Endodermal cell (in vitro differentiated cells): ENCODE data around the gene TNNI3K. TPM values are rescaled to one million over a fixed set of nuclear protein-coding genes. Genes with fewer than 3 reads are reported as not detected.

Experiments
- DNase-seq: peaks from one replicate; pipeline ENCODE4 v3.0.0-alpha.2; 2017
- H3K27ac ChIP-seq: 2 replicates; pipeline ENCODE4 v1.5.1; 2013; ENCODE audit warnings: mild to moderate bottlenecking, low read depth, low read length, moderate library complexity
- H3K27me3 ChIP-seq: 2 replicates; pipeline ENCODE4 v1.6.1; 2013; ENCODE audit warnings: mild to moderate bottlenecking, low read length, moderate library complexity; ENCODE audit not compliant: insufficient read depth, control insufficient read depth, poor library complexity, severe bottlenecking
- H3K36me3 ChIP-seq: 2 replicates; pipeline ENCODE4 v1.7.0; 2013; ENCODE audit warnings: mild to moderate bottlenecking, low read length, moderate library complexity; ENCODE audit not compliant: control insufficient read depth, insufficient read depth
- H3K4me1 ChIP-seq: one replicate; pipeline ENCODE4 v1.7.0; 2013; ENCODE audit warnings: low read length; ENCODE audit not compliant: control insufficient read depth, insufficient read depth
- H3K4me3 ChIP-seq: 2 replicates; pipeline ENCODE4 v1.5.1; 2013; ENCODE audit warnings: mild to moderate bottlenecking, low read length, moderate library complexity
- H3K9ac ChIP-seq: 2 replicates; pipeline ENCODE4 v1.6.1; 2013; ENCODE audit warnings: mild to moderate bottlenecking, low read length, moderate library complexity; ENCODE audit not compliant: poor library complexity, severe bottlenecking; ENCODE audit errors: extremely low read depth
- H3K9me3 ChIP-seq: 2 replicates; pipeline ENCODE4 v1.6.1; 2013; ENCODE audit warnings: mild to moderate bottlenecking, low read length, moderate library complexity; ENCODE audit not compliant: control insufficient read depth
- H3K27ac Mint-ChIP-seq: 2 replicates; pipeline ENCODE4 v1.8.0; 2020; ENCODE audit warnings: mixed read lengths
- H3K27me3 Mint-ChIP-seq: 2 replicates; pipeline ENCODE4 v1.8.0; 2021; ENCODE audit warnings: mild to moderate bottlenecking, mixed read lengths; ENCODE audit not compliant: insufficient read depth
- H3K36me3 Mint-ChIP-seq: 2 replicates; pipeline ENCODE4 v1.8.0; 2020; ENCODE audit warnings: low read depth, mixed read lengths
- H3K4me1 Mint-ChIP-seq: 2 replicates; pipeline ENCODE4 v1.8.0; 2020; ENCODE audit warnings: mixed read lengths
- H3K4me3 Mint-ChIP-seq: 2 replicates; pipeline ENCODE4 v1.8.0; 2020; ENCODE audit warnings: mild to moderate bottlenecking, moderate library complexity, mixed read lengths
- H3K9me3 Mint-ChIP-seq: 2 replicates; pipeline ENCODE4 v1.8.0; 2020; ENCODE audit warnings: mild to moderate bottlenecking, mixed read lengths
- WGBS, 2 experiments: methylation state at CpG; one replicate each; pipeline versions ENCODE4 v1.1.5 to v1.1.7; 2013; ENCODE audit warnings: missing lambda C conversion rate in 2 of 2, mixed read lengths in 1 of 2; ENCODE audit not compliant: insufficient coverage in 1 of 2, insufficient read length in 1 of 2; 5-methylcytosine and 5-hydroxymethylcytosine counted together
- total RNA-seq, 2 donors: library from RNA; stranded (reverse); fragmentation: NEBNext Ultra II Directional in 1 of 2; extraction: Animal tissue kit (Norgen Biotek cat#: 25700) in 1 of 2; gene quantifications; 2 replicates in 1 of 2; 3 replicates in 1 of 2; pipeline ENCODE4 v1.2.1, GENCODE V29; 2021
- TF ChIP-seq, protein P1 (sequence below): fragments of 200-600 bp; sonication (generic); conservative IDR thresholded peaks from 2 replicates; pipeline ENCODE4 v1.5.0; 2021; ENCODE audit warnings: antibody characterized with exemption, mild to moderate bottlenecking

The TNNI3K gene
- total RNA-seq, 2 donors from 2014 or later = 1.1 TPM; not detected in 1

DNA sequence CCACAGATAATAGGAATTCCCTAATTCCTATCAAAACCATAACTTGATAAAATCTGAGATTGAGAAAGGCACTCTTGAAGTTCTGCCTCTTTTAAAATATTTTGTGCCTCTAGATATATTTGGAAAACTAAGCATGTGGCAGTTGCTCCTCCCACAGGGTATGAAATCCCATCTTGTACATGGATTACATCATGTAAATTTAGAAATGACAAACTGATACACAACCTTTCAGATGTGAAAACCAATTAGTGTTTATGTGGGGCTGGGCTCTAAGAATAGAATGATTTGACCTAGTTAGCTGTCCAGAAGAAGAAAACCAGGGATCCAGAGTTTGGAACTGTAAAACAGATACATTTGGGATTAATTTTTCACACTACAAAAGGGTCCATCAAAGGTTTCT, 261.5 kb downstream of the TNNI3K start:
- H3K27ac Mint-ChIP-seq = no peak overlapping the region
- no peaks in the 10 kb centered on the region for H3K4me1 Mint-ChIP-seq
- TF ChIP-seq, protein P1, sequence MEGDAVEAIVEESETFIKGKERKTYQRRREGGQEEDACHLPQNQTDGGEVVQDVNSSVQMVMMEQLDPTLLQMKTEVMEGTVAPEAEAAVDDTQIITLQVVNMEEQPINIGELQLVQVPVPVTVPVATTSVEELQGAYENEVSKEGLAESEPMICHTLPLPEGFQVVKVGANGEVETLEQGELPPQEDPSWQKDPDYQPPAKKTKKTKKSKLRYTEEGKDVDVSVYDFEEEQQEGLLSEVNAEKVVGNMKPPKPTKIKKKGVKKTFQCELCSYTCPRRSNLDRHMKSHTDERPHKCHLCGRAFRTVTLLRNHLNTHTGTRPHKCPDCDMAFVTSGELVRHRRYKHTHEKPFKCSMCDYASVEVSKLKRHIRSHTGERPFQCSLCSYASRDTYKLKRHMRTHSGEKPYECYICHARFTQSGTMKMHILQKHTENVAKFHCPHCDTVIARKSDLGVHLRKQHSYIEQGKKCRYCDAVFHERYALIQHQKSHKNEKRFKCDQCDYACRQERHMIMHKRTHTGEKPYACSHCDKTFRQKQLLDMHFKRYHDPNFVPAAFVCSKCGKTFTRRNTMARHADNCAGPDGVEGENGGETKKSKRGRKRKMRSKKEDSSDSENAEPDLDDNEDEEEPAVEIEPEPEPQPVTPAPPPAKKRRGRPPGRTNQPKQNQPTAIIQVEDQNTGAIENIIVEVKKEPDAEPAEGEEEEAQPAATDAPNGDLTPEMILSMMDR = no peak
- H3K27me3 Mint-ChIP-seq = no peaks in the 10 kb centered on the region
- Histone ChIP-seq H3K27me3 (no peaks in the 10 kb centered on the region), H3K27ac (no peak overlapping the region), H3K36me3 (no peaks in the 10 kb centered on the region), H3K4me3 (no peak overlapping the region), H3K4me1 (no peaks in the 10 kb centered on the region), H3K9me3 (no peaks in the 10 kb centered on the region), H3K9ac (no peak overlapping the region)
- H3K4me3 Mint-ChIP-seq = no peak overlapping the region
- DNase-seq = no peak
- no peaks in the 10 kb centered on the region for H3K36me3 Mint-ChIP-seq
- no peaks in the 10 kb centered on the region for H3K9me3 Mint-ChIP-seq

DNA sequence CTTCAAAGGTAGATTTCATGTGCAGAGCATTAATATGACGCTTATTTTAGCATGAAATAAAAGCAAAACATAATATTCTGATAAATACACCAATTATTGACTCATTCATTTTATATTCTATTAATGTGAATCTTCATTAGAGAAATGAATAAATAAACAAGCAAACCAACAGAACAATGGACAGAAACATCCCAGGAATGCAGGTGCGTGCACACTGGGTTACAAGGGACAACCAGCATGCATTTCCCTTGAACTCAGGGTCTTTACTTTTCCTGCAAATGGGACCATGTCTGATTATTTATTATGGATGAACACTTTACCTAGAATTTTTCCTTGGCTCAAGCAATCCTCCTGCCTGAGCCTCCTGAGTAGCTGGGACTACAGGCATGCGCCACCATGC, 263.7 kb downstream of the TNNI3K start:
- Histone ChIP-seq H3K9me3 (no peaks in the 10 kb centered on the region), H3K27ac (no peak overlapping the region), H3K27me3 (no peaks in the 10 kb centered on the region), H3K36me3 (no peaks in the 10 kb centered on the region), H3K4me3 (no peak overlapping the region), H3K9ac (no peak overlapping the region), H3K4me1 (no peaks in the 10 kb centered on the region)
- TF ChIP-seq, protein P1 = no peak
- 80 to 88% methylated on average over 2 of the region's 3 CpGs for WGBS, 2 experiments
- Mint-ChIP-seq H3K36me3 (no peaks in the 10 kb centered on the region), H3K27me3 (no peaks in the 10 kb centered on the region), H3K9me3 (no peaks in the 10 kb centered on the region), H3K4me1 (no peaks in the 10 kb centered on the region), H3K4me3 (no peak overlapping the region), H3K27ac (no peak overlapping the region)
- no peak for DNase-seq

DNA sequence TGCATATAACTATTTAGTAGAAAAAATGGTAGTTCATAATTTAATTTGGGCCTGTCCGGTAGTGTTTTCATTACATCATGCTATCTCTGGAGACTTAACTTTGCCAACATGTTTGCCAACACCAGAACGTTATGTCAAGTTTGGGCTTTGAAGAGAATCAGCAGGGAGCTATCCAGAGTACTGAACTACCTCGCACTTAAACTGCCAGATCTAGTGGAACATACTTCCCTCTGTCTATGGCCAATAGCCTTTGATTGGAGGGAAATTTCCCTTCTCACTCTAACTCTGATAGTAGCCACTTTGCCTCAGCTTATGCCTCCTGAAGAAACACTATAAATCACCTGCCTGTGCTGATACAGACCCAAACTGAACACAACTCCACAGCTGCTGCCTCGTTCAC, 267.2 kb downstream of the TNNI3K start:
- no peak overlapping the region for H3K4me3 Mint-ChIP-seq
- Histone ChIP-seq H3K27me3 (no peaks in the 10 kb centered on the region), H3K27ac (no peak overlapping the region), H3K4me1 (no peaks in the 10 kb centered on the region), H3K9me3 (no peaks in the 10 kb centered on the region), H3K9ac (no peak overlapping the region), H3K4me3 (no peak overlapping the region), H3K36me3 (no peaks in the 10 kb centered on the region)
- H3K27ac Mint-ChIP-seq = no peak overlapping the region
- peaks cover 13% of the 10 kb centered on the region for H3K4me1 Mint-ChIP-seq
- 54 to 94% methylated on average over 3 to 4 of the region's 4 CpGs for WGBS, 2 experiments
- TF ChIP-seq, protein P1 = no peak
- DNase-seq = peak; percentile 72
- H3K27me3 Mint-ChIP-seq = peaks cover 9% of the 10 kb centered on the region
- no peaks in the 10 kb centered on the region for H3K36me3 Mint-ChIP-seq
- no peaks in the 10 kb centered on the region for H3K9me3 Mint-ChIP-seq
